ENCODE data around the gene ALDH4A1. TPM values are rescaled to one million over a fixed set of nuclear protein-coding genes. Genes with fewer than 3 reads are reported as not detected.
A peak's percentile ranks its signal among the peaks of the same experiment; 100 is the strongest.
"Not testable (repeated sequence)": the region's sequence is repeated elsewhere in the genome, so short reads cannot be mapped to it uniquely, and the experiment has no call there.

Gene ALDH4A1
- total RNA-seq, 6 donors from 2014 or later, result 5.7 to 13.4 (median 11.5) TPM

DNA sequence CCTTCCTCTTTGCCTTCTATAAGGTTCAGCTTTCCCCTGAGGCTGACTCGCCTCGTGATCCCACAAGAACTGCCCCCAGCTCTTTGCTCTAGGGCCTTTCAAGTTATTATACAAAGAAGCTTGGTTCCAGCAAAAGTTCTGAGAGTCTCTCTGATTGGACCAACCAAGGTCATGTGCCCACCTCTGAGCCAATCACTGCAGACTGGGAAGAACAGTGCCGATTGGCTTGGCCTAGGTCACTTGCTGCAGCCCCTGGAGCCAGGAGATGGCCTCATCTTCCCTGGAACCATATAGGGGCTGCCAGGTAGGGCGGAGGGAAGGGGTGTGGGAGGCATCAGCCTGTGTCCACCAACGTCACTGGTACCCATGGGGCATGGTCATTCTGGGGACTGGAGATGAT lies 65.7 kb downstream of the ALDH4A1 start:
- Histone ChIP-seq H3K27me3 (no peaks in the 10 kb centered on the region), H3K9me3 (no peaks in the 10 kb centered on the region), H3K4me3 (no peak overlapping the region), H3K4me1 (no peaks in the 10 kb centered on the region), H3K36me3 (no peaks in the 10 kb centered on the region), H3K27ac (no peak overlapping the region)
- WGBS, 2 donors, result 67 to 75% methylated on average over 4 to 5 of the region's 5 CpGs
- ATAC-seq (ENCODE audit: low FRiP score in 2 of 2) (no peak), DNase-seq (no peak)
- no peak for TF ChIP-seq POLR2AphosphoS5 (IDR thresholded peaks at IDR 0.05)
- no peak for TF ChIP-seq POLR2A (IDR thresholded peaks at IDR 0.05)
- TF ChIP-seq, protein P1, sequence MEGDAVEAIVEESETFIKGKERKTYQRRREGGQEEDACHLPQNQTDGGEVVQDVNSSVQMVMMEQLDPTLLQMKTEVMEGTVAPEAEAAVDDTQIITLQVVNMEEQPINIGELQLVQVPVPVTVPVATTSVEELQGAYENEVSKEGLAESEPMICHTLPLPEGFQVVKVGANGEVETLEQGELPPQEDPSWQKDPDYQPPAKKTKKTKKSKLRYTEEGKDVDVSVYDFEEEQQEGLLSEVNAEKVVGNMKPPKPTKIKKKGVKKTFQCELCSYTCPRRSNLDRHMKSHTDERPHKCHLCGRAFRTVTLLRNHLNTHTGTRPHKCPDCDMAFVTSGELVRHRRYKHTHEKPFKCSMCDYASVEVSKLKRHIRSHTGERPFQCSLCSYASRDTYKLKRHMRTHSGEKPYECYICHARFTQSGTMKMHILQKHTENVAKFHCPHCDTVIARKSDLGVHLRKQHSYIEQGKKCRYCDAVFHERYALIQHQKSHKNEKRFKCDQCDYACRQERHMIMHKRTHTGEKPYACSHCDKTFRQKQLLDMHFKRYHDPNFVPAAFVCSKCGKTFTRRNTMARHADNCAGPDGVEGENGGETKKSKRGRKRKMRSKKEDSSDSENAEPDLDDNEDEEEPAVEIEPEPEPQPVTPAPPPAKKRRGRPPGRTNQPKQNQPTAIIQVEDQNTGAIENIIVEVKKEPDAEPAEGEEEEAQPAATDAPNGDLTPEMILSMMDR (IDR thresholded peaks at IDR 0.05), result no peak
- no peak for TF ChIP-seq EP300 (IDR thresholded peaks at IDR 0.05)

DNA sequence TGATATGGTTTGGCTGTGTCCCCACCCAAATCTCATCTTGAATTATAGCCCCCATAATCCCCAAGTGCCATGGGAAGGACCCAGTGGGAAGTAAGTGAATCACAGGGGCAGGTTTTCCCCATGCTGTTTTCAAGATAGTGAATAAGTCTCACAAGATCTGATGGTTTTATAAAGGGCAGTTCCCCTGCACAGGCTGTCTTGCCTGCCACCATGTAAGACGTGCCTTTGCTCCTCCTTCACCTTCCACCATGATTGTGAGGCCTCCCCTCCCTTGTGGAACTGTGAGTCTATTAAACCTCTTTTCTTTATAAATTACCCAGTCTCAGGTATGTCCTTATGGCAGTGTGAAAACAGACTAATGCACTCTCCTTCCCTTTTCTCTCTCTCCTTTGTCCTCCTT lies 70.0 kb downstream of the ALDH4A1 start:
- not testable (repeated sequence) for H3K36me3 ChIP-seq; DNase-seq; H3K9me3 ChIP-seq; ATAC-seq (ENCODE audit: low FRiP score in 2 of 2); H3K4me1 ChIP-seq; H3K4me3 ChIP-seq; H3K27me3 ChIP-seq; H3K27ac ChIP-seq
- WGBS, 2 donors, result 40 to 41% methylated on average over 1 of the region's 1 CpG

DNA sequence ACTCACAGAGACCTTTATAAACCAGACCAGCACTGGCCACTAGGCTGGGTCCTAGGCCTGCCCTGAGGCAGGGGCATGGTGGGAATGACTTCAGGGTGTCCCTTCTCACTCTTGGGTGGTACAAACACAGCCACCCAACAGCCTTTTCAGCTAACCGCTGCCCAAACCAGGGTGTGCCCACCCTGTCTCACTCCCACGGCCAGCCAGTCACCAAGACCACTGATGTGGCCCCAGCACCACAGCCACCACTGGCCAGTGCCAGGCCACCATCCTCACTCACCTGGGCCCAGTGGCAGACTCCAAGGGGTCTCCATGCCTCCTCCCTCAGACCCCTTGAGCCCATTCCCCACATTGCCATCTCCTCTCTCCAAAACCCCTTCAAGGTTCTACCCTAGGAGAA lies 70.7 kb downstream of the ALDH4A1 start:
- TF ChIP-seq EP300 (IDR thresholded peaks at IDR 0.05) (no peak), POLR2A (IDR thresholded peaks at IDR 0.05) (no peak), POLR2AphosphoS5 (IDR thresholded peaks at IDR 0.05) (no peak)
- TF ChIP-seq, protein P1 (IDR thresholded peaks at IDR 0.05), result no peak
- H3K27ac ChIP-seq, result no peak overlapping the region
- H3K4me3 ChIP-seq, result no peak overlapping the region
- H3K4me1 ChIP-seq, result no peaks in the 10 kb centered on the region
- H3K9me3 ChIP-seq, result peaks cover 0 to 4% (median 0%) of the 10 kb centered on the region in 4 donors
- ATAC-seq (ENCODE audit: low FRiP score in 2 of 2) (peak in 1 of 2 donors; percentile 11), DNase-seq (no peak)
- H3K27me3 ChIP-seq, result no peaks in the 10 kb centered on the region
- H3K36me3 ChIP-seq, result no peaks in the 10 kb centered on the region
- WGBS, 2 donors, result 85 to 89% methylated on average over 2 of the region's 2 CpGs

DNA sequence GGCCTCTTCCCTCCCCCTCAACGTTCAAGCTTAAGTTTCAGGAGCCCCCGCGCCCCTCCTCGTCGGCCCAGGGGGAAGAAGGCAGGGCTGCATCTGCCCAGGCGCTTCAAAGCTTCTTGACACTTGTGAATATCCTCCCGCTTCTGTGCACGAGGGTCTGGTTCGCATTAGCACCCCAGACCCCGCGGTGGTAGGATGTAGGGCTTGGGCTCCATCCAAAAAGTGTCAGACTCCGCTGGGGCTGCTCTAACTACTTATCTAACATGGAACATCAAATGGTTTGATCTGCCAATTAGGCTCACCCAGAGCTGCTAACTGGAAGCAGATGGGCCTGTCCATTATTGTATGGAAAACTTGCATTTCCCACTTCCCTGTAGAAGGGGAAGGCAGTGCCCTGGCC lies 71.8 kb downstream of the ALDH4A1 start:
- H3K36me3 ChIP-seq, result no peaks in the 10 kb centered on the region
- no peaks in the 10 kb centered on the region for H3K27me3 ChIP-seq
- peaks cover 0 to 4% (median 0%) of the 10 kb centered on the region in 4 donors for H3K9me3 ChIP-seq
- no peak for DNase-seq
- 50 to 75% methylated on average over 9 to 12 of the region's 12 CpGs for WGBS, 2 donors
- H3K4me3 ChIP-seq, result no peak overlapping the region
- H3K27ac ChIP-seq, result no peak overlapping the region
- H3K4me1 ChIP-seq, result no peaks in the 10 kb centered on the region
- TF ChIP-seq EP300 (IDR thresholded peaks at IDR 0.05) (no peak), POLR2AphosphoS5 (IDR thresholded peaks at IDR 0.05) (no peak), POLR2A (IDR thresholded peaks at IDR 0.05) (no peak)
- TF ChIP-seq, protein P1 (IDR thresholded peaks at IDR 0.05), result no peak
- ATAC-seq (ENCODE audit: low FRiP score in 2 of 2), result no peak

DNA sequence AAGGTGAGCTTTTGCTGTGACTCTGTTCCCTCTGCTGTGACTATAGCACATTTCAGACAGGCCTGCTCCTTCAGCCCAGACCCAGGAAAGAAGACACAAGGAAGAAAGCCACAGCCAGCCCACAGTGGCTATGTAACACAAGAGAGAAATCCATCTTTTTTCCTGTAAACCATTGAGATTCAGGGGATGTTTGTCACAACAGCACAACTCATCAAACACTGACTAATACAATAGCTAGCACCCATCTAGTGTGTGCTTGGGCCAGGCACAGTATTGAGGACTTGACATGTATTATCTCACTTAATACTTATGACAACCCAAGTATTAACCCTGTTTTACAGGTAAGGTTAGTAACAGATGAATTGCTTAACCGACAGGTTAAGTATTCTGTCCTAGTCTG lies 72.7 kb downstream of the ALDH4A1 start:
- 89 to 94% methylated on average over 1 of the region's 1 CpG for WGBS, 2 donors
- no peak for ATAC-seq (ENCODE audit: low FRiP score in 2 of 2)
- Histone ChIP-seq H3K4me1 (no peaks in the 10 kb centered on the region), H3K36me3 (no peaks in the 10 kb centered on the region), H3K9me3 (peaks cover 0 to 4% (median 0%) of the 10 kb centered on the region in 4 donors), H3K27me3 (no peaks in the 10 kb centered on the region), H3K4me3 (no peak overlapping the region), H3K27ac (no peak overlapping the region)
- no peak for DNase-seq
- TF ChIP-seq POLR2AphosphoS5 (IDR thresholded peaks at IDR 0.05), result no peak
- no peak for TF ChIP-seq POLR2A (IDR thresholded peaks at IDR 0.05)
- no peak for TF ChIP-seq EP300 (IDR thresholded peaks at IDR 0.05)
- TF ChIP-seq, protein P1 (IDR thresholded peaks at IDR 0.05), result no peak
